Esophagus squamous epithelium (tissue), 5 donors: ENCODE results near the gene KDM3B. TPM values are rescaled to one million over a fixed set of nuclear protein-coding genes. Genes with fewer than 3 reads are reported as not detected.

Source experiments
- DNase-seq: peaks from one replicate; lab custom pipeline; 2025; lab: John Stamatoyannopoulos, UW
- H3K27ac ChIP-seq, 4 donors: fragments of 200-600 bp; sonication (generic); one replicate each; pipeline ENCODE4 v1.5.1; 2016 to 2019; ENCODE audit warnings: mild to moderate bottlenecking in 1 of 4
- H3K27me3 ChIP-seq, 4 donors: fragments of 200-600 bp; sonication (generic); 1 replicate in 3 of 4; 2 replicates in 1 of 4; pipeline versions ENCODE4 v1.5.1 to v1.6.0; 2017 to 2021; ENCODE audit warnings: antibody characterized with exemption in 1 of 4
- H3K36me3 ChIP-seq, 3 donors: fragments of 200-600 bp; sonication (generic); one replicate each; pipeline ENCODE4 v1.5.1; 2016 to 2019
- H3K4me1 ChIP-seq, 3 donors: fragments of 200-600 bp; sonication (generic); one replicate each; pipeline ENCODE4 v1.5.1; 2017 to 2019
- H3K4me3 ChIP-seq, 4 donors: fragments of 200-600 bp; sonication (generic); 1 replicate in 3 of 4; 2 replicates in 1 of 4; pipeline ENCODE4 v1.5.1; 2016 to 2019; ENCODE audit warnings: mild to moderate bottlenecking in 2 of 4, moderate library complexity in 1 of 4
- H3K9me3 ChIP-seq, 3 donors: fragments of 200-600 bp; sonication (generic); one replicate each; pipeline ENCODE4 v1.5.1; 2016 to 2019
- POLR2A ChIP-seq, 4 donors: fragments of 450-650 bp; IDR thresholded peaks; one replicate each; pipeline ENCODE4 v1.6.1; 2017; ENCODE audit warnings: antibody characterized with exemption in 4 of 4, mild to moderate bottlenecking in 4 of 4, moderate library complexity in 3 of 4
- WGBS, 2 donors: methylation state at CpG; one replicate each; pipeline ENCODE4 v1.1.5; 2018; 5-methylcytosine and 5-hydroxymethylcytosine counted together
- intact Hi-C: fragments of 100-400 bp; cut with DNase I; formaldehyde crosslinking; loops from one replicate; pipeline ENCODE4 v1.15.0; 2022
- total RNA-seq, 4 donors: library from RNA; depleted of rRNA; stranded (reverse); fragments of >200 nt; gene quantifications; one replicate each; pipeline ENCODE4 v1.1.0, GENCODE V29; 2016
- TF ChIP-seq, protein P1 (sequence below), 6 experiments: fragments of 450-650 bp in 4 of 6; fragments of 200-600 bp in 2 of 6; sonication (generic) in 2 of 6; IDR thresholded peaks; one replicate each; pipeline ENCODE4 v1.5.1; 2016 to 2019; ENCODE audit warnings: antibody characterized with exemption in 6 of 6, mild to moderate bottlenecking in 4 of 6, moderate library complexity in 4 of 6
- donor health status: DM: yes; HTN: yes; CAD: no.

KDM3B gene
- total RNA-seq, 4 donors from 2014 or later, result 34.5 to 53.8 (median 36.2) TPM

DNA sequence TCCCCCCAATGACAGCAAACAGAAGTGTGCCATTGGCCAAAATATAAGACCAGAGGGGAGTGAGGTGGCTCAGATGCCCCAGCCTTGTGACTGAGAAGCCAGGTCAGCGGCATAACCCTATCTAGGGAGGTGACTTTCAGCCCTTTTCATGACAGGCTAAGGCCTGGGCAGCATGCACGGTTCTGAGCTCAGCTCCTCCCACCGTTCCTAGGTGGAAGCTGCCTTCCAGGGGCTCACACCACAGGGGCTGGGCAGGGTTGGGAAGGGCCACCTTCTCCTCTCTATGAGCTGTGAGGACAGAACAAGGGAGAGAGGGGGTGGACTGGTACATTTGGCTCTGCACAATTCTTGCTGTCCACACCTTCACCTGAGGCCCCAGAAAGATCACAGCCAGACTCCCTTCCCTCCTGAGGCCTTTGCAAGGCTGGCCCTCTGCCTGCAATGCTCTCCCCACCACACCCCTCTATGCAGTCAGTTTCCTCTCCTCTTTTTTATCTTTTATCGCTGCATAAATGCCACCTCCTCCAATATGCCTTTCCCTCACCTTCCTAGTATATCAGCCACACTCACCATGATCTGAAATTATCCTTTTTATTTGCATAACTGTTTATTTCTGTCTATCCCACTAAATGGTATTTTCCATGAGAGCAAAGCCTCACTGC lies 107.7 kb downstream of the KDM3B start:
- Histone ChIP-seq H3K9me3 (no peaks in the 10 kb centered on the region), H3K27me3 (no peaks in the 10 kb centered on the region), H3K4me3 (no peak overlapping the region), H3K4me1 (peaks cover 4 to 58% (median 20%) of the 10 kb centered on the region in 3 donors), H3K36me3 (no peaks in the 10 kb centered on the region), H3K27ac (peak overlapping the region in 1 of 4 donors; percentile 1)
- WGBS, 2 donors, result 93 to 94% methylated on average over 1 to 2 of the region's 4 CpGs
- TF ChIP-seq POLR2A (IDR thresholded peaks at IDR 0.05), result no peak
- TF ChIP-seq, protein P1, sequence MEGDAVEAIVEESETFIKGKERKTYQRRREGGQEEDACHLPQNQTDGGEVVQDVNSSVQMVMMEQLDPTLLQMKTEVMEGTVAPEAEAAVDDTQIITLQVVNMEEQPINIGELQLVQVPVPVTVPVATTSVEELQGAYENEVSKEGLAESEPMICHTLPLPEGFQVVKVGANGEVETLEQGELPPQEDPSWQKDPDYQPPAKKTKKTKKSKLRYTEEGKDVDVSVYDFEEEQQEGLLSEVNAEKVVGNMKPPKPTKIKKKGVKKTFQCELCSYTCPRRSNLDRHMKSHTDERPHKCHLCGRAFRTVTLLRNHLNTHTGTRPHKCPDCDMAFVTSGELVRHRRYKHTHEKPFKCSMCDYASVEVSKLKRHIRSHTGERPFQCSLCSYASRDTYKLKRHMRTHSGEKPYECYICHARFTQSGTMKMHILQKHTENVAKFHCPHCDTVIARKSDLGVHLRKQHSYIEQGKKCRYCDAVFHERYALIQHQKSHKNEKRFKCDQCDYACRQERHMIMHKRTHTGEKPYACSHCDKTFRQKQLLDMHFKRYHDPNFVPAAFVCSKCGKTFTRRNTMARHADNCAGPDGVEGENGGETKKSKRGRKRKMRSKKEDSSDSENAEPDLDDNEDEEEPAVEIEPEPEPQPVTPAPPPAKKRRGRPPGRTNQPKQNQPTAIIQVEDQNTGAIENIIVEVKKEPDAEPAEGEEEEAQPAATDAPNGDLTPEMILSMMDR (IDR thresholded peaks at IDR 0.05), result no peak
- intact Hi-C loops, result loop anchor here (5.0 to 10.0 kb wide), 2 partner anchors 42 to 85 kb away; partner anchors contain the start of gene ETF1
- no peak for DNase-seq

DNA sequence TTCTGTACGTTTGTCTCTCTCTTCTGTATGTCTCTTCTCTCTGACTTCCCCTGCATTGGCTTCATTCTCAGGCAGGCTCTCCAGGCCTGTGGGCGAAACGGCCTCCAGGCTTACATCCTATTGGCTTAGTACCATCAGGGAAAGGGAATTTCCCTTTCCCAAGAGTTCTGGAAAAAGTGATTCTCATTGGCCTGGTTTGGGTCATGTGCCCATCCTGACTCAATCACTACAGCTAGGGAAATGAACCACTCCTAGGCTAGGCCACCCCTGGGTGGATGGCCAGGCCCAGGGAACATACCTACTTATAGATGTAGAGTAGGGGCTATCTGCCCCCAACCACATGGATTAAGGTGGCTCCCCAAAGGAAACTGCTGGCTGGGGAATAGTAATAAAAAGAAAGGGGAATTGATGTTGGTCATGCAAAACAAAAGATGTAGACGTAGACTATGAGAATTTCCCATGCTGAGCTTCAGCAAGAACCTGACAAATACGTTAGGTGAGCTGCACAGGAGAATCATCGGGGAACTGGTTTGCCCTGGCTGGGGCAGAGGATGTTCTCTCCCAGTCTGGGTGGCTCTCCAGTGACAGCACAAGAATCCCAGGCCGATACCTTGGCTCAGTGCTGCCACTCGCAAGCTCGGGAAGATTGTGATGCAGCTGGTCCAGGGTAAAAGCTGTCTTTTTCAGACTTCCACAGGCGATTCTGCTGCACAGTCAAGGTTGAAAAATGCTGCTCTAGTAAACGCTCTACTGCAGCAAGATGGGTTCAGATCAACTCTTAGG lies 109.0 kb downstream of the KDM3B start:
- H3K27me3 ChIP-seq, result no peaks in the 10 kb centered on the region
- no peak overlapping the region for H3K4me3 ChIP-seq
- peaks cover 12 to 68% (median 25%) of the 10 kb centered on the region in 3 donors for H3K4me1 ChIP-seq
- H3K27ac ChIP-seq, result peak overlapping the region in 1 of 4 donors; percentile 49
- DNase-seq, result no peak
- no peaks in the 10 kb centered on the region for H3K36me3 ChIP-seq
- WGBS, 2 donors, result 70 to 72% methylated on average over 10 to 11 of the region's 11 CpGs
- no peak for TF ChIP-seq POLR2A (IDR thresholded peaks at IDR 0.05)
- TF ChIP-seq, protein P1 (IDR thresholded peaks at IDR 0.05), result no peak
- intact Hi-C loops, result loop anchor here (5.0 to 10.0 kb wide), 2 partner anchors 41 to 83 kb away; partner anchors contain the start of gene ETF1
- no peaks in the 10 kb centered on the region for H3K9me3 ChIP-seq

DNA sequence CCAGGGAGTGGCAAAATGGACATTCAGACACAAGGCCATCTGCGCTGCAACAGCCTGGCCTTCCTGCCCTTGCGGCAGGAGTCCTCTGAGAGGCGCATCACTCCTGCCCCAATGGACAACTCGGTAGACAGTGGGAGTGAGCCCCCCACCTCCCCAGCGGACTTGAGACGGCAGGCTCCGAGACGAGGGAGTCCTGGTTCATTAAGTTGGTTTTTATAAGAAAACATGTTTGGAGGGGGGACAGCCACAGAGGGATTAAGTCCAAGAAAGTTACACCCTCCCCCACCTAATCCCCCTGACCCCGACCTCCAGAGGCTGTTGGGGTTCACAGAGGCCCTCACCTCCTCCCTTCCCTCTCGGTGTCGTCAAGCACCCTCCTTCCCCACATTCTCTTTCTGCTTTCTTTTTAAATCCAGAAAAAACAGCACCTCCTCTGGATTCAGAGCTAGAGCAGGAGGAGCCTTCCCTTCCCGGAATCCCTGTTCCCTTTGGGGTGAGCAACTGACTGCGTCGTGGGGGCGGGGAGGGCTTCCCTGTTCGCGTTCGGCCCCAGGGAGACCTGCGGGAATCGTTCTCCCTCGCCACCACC lies 111.0 kb downstream of the KDM3B start:
- no peak for TF ChIP-seq POLR2A (IDR thresholded peaks at IDR 0.05)
- TF ChIP-seq, protein P1 (IDR thresholded peaks at IDR 0.05), result no peak
- Histone ChIP-seq H3K27ac (peak overlapping the region; percentile 99), H3K4me1 (peaks cover 28 to 76% (median 42%) of the 10 kb centered on the region in 3 donors), H3K27me3 (no peaks in the 10 kb centered on the region), H3K36me3 (peaks cover 0 to 20% (median 0%) of the 10 kb centered on the region in 3 donors), H3K9me3 (no peaks in the 10 kb centered on the region), H3K4me3 (peak overlapping the region; percentile 80 to 90 (median 85))
- no peak for DNase-seq
- intact Hi-C loops, result loop anchor here (5.0 to 10.0 kb wide), 2 partner anchors 39 to 81 kb away; partner anchors contain the start of gene ETF1
- 11 to 18% methylated on average over 17 to 19 of the region's 21 CpGs for WGBS, 2 donors

DNA sequence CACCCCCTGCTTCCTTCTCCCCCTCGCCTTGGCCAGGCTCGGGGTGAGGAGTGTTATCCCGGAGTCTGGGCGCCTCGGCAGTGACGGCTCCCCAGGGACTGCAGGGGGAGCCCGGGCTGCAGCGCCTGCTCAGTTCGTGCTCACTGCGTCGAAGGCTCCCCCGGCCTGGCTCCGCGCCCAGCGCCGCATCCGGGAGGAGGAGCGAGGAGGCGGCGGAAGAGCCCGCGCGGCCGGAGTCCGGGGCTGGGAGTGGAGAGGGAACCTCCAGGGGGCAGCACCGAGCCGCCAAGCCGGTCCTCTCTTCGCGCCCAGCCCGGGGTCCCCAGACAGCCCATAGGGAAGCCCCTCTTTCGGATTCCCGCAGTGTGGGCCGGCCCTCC lies 111.5 kb downstream of the KDM3B start:
- Histone ChIP-seq H3K27ac (peak overlapping the region; percentile 99), H3K4me3 (peak overlapping the region; percentile 80 to 90 (median 85)), H3K4me1 (peaks cover 28 to 76% (median 37%) of the 10 kb centered on the region in 3 donors), H3K9me3 (no peaks in the 10 kb centered on the region), H3K36me3 (peaks cover 0 to 21% (median 0%) of the 10 kb centered on the region in 3 donors), H3K27me3 (no peaks in the 10 kb centered on the region)
- intact Hi-C loops, result loop anchor here (5.0 to 10.0 kb wide), 2 partner anchors 38 to 81 kb away; partner anchors contain the start of gene ETF1
- WGBS, 2 donors, result no CpG with 5 or more reads among the region's 34 CpGs
- DNase-seq, result peak; percentile 59
- TF ChIP-seq, protein P1 (IDR thresholded peaks at IDR 0.05), result peak; percentile 90 to 98 (median 96)
- TF ChIP-seq POLR2A (IDR thresholded peaks at IDR 0.05), result peak in 2 of 4 donors; percentile 75 to 79
